ENCODE results near the gene BAK1. TPM values are rescaled to one million over a fixed set of nuclear protein-coding genes. Genes with fewer than 3 reads are reported as not detected.

The BAK1 gene
- polyA plus RNA-seq, 4 donors: 15.7 to 100 (median 80.6) TPM

DNA sequence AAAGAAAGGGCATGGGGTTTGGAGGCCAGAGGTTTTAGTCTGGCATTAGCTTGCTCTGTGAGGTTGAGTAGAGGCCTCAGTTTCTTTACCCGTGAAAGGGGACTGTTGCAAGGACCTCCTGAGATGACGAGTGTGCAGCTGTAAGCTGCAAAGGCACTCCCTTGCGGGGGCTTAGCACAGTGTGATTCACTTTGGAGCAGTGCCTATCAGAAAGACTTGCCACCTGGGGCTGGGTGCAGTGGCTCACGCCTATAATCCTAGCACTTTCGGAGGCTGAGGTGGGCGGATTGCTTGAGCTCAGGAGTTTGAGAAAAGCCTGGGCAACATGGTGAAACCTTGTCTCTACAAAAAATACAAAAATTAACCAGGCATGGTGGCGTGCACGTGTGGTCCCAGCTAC lies 7.5 kb upstream of the BAK1 start:
- Histone ChIP-seq H3K9me3 (ENCODE audit: control insufficient read depth in 2 of 2, insufficient read depth in 1 of 2, low read depth in 1 of 2, low read length in 1 of 2) (no peaks in the 10 kb centered on the region), H3K4me3 (ENCODE audit: low read depth in 1 of 3, low read length in 3 of 3) (no peak overlapping the region)
- no peak for FAIRE-seq

GRCh38 chr6:33586108-33586640 lies 6.1 kb upstream of the BAK1 start:
- no peaks in the 10 kb centered on the region for H3K9me3 ChIP-seq (ENCODE audit: control insufficient read depth in 2 of 2, insufficient read depth in 1 of 2, low read depth in 1 of 2, low read length in 1 of 2)
- H3K4me1 ChIP-seq (ENCODE audit: control insufficient read depth in 3 of 3, insufficient read depth in 2 of 3, low read depth in 1 of 3, low read length in 2 of 3): peaks cover 2 to 26% (median 7%) of the 10 kb centered on the region in 3 donors
- FAIRE-seq (no peak), DNase-seq (no peak)
- peaks cover 0 to 3% (median 0%) of the 10 kb centered on the region in 3 donors for H3K36me3 ChIP-seq (ENCODE audit: control insufficient read depth in 3 of 3, insufficient read depth in 2 of 3, low read depth in 1 of 3, low read length in 3 of 3)
- no peak overlapping the region for H3K4me3 ChIP-seq (ENCODE audit: low read depth in 1 of 3, low read length in 3 of 3)
- H3K27ac ChIP-seq (ENCODE audit: low read depth in 1 of 3, low read length in 2 of 3): no peak overlapping the region
- no peaks in the 10 kb centered on the region for H3K27me3 ChIP-seq (ENCODE audit: control insufficient read depth in 3 of 3, insufficient read depth in 3 of 3, low read length in 3 of 3)
- WGBS, 3 donors: 69 to 79% (median 77%) methylated on average over 9 of the region's 9 CpGs

More for the DNA sequence above, 7.5 kb upstream of the BAK1 start:
- no peaks in the 10 kb centered on the region for H3K27me3 ChIP-seq (ENCODE audit: control insufficient read depth in 3 of 3, insufficient read depth in 3 of 3, low read length in 3 of 3)
- peaks cover 0 to 3% (median 0%) of the 10 kb centered on the region in 3 donors for H3K36me3 ChIP-seq (ENCODE audit: control insufficient read depth in 3 of 3, insufficient read depth in 2 of 3, low read depth in 1 of 3, low read length in 3 of 3)
- no peak for DNase-seq
- 49 to 79% (median 59%) methylated on average over 8 of the region's 8 CpGs for WGBS, 3 donors
- peaks cover 2 to 32% (median 7%) of the 10 kb centered on the region in 3 donors for H3K4me1 ChIP-seq (ENCODE audit: control insufficient read depth in 3 of 3, insufficient read depth in 2 of 3, low read depth in 1 of 3, low read length in 2 of 3)
- H3K27ac ChIP-seq (ENCODE audit: low read depth in 1 of 3, low read length in 2 of 3): no peak overlapping the region

- WGBS, 3 donors: 8 to 12% (median 11%) methylated on average over 14 of the region's 14 CpGs
- Histone ChIP-seq H3K36me3 (ENCODE audit: control insufficient read depth in 3 of 3, insufficient read depth in 2 of 3, low read depth in 1 of 3, low read length in 3 of 3) (no peaks in the 10 kb centered on the region), H3K4me3 (ENCODE audit: low read depth in 1 of 3, low read length in 3 of 3) (no peak overlapping the region), H3K27me3 (ENCODE audit: control insufficient read depth in 3 of 3, insufficient read depth in 3 of 3, low read length in 3 of 3) (no peaks in the 10 kb centered on the region), H3K4me1 (ENCODE audit: control insufficient read depth in 3 of 3, insufficient read depth in 2 of 3, low read depth in 1 of 3, low read length in 2 of 3) (peaks cover 1 to 20% (median 3%) of the 10 kb centered on the region in 3 donors), H3K9me3 (ENCODE audit: control insufficient read depth in 2 of 2, insufficient read depth in 1 of 2, low read depth in 1 of 2, low read length in 1 of 2) (no peaks in the 10 kb centered on the region), H3K27ac (ENCODE audit: low read depth in 1 of 3, low read length in 2 of 3) (peak overlapping the region in 1 of 3 donors; percentile 14)
- no peak for FAIRE-seq
- peak; percentile 76 to 85 for DNase-seq
These were observed 5.5 kb upstream of the BAK1 start for GRCh38 chr6:33585403-33586107.

DNA sequence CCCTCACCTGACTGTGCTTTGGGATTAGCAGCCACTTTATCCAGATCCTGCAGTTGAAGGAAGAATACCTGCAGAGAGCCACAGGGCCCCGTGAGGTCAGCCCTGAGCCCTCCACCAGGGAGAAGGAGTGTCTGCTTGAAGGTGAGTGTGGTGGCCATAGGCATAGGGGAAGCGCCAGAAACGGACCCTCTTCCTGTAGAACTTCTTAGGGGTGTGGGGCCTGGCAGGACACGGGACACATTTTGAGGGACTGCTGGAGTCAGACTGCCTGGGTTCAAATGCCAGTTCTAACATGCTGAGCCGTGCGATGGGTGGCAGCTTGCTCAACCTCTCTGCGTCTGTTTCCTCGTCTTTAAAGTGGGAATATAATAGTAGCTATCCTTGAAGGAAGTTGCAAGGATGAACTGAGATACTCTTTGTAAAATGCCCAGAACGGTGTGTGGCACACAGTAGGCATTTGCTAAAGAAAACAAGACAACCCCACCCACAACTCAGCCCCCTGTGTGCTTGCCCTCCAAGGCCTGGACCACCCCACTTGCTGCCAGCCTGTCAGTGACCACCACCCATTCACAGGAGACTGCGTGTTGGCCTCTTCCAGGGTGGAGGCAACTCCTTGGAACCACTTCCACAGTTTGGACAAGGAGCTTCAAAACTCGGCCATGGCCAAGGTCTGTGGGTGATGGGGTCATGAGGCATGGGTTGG lies 4.8 kb upstream of the BAK1 start:
- no peak for FAIRE-seq

GRCh38 chr6:33583591-33584155 lies 3.6 kb upstream of the BAK1 start:
- WGBS, 3 donors: 70 to 82% (median 82%) methylated on average over 8 of the region's 8 CpGs
- Histone ChIP-seq H3K4me3 (ENCODE audit: low read depth in 1 of 3, low read length in 3 of 3) (no peak overlapping the region), H3K4me1 (ENCODE audit: control insufficient read depth in 3 of 3, insufficient read depth in 2 of 3, low read depth in 1 of 3, low read length in 2 of 3) (peaks cover 0 to 14% (median 0%) of the 10 kb centered on the region in 3 donors), H3K27ac (ENCODE audit: low read depth in 1 of 3, low read length in 2 of 3) (no peak overlapping the region), H3K9me3 (ENCODE audit: control insufficient read depth in 2 of 2, insufficient read depth in 1 of 2, low read depth in 1 of 2, low read length in 1 of 2) (no peaks in the 10 kb centered on the region), H3K27me3 (ENCODE audit: control insufficient read depth in 3 of 3, insufficient read depth in 3 of 3, low read length in 3 of 3) (no peaks in the 10 kb centered on the region), H3K36me3 (ENCODE audit: control insufficient read depth in 3 of 3, insufficient read depth in 2 of 3, low read depth in 1 of 3, low read length in 3 of 3) (no peaks in the 10 kb centered on the region)
- DNase-seq (no peak), FAIRE-seq (no peak)

More for the DNA sequence above, 4.8 kb upstream of the BAK1 start:
- Histone ChIP-seq H3K4me1 (ENCODE audit: control insufficient read depth in 3 of 3, insufficient read depth in 2 of 3, low read depth in 1 of 3, low read length in 2 of 3) (peaks cover 0 to 18% (median 0%) of the 10 kb centered on the region in 3 donors), H3K4me3 (ENCODE audit: low read depth in 1 of 3, low read length in 3 of 3) (no peak overlapping the region), H3K27me3 (ENCODE audit: control insufficient read depth in 3 of 3, insufficient read depth in 3 of 3, low read length in 3 of 3) (no peaks in the 10 kb centered on the region), H3K36me3 (ENCODE audit: control insufficient read depth in 3 of 3, insufficient read depth in 2 of 3, low read depth in 1 of 3, low read length in 3 of 3) (no peaks in the 10 kb centered on the region), H3K9me3 (ENCODE audit: control insufficient read depth in 2 of 2, insufficient read depth in 1 of 2, low read depth in 1 of 2, low read length in 1 of 2) (no peaks in the 10 kb centered on the region), H3K27ac (ENCODE audit: low read depth in 1 of 3, low read length in 2 of 3) (peak overlapping the region in 1 of 3 donors; percentile 14)
- no peak for DNase-seq
- WGBS, 3 donors: 79 to 82% (median 81%) methylated on average over 11 of the region's 11 CpGs

DNA sequence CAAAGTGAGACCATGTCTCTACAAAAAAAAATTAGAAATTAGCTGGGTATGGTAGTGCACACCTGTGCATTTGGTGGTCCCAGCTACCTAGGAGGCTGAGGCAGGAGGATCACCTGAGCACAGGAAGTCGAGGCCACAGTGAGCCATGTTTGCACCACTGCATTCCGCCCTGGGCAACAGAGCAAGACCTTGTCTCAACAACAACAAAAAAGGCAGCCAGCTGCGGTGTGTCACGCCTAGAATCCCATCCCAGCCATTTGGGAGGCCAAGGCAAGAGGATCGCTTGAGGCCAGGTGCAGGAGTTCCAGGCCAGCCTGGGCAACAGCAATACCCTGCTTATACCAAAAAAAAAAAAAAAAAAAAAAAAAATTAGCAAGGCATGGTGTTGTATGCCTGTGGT lies 1.1 kb upstream of the BAK1 start:
- DNase-seq: no peak
- peaks cover 0 to 18% (median 0%) of the 10 kb centered on the region in 3 donors for H3K4me1 ChIP-seq (ENCODE audit: control insufficient read depth in 3 of 3, insufficient read depth in 2 of 3, low read depth in 1 of 3, low read length in 2 of 3)
- H3K27me3 ChIP-seq (ENCODE audit: control insufficient read depth in 3 of 3, insufficient read depth in 3 of 3, low read length in 3 of 3): no peaks in the 10 kb centered on the region
- 87 to 95% (median 93%) methylated on average over 5 of the region's 5 CpGs for WGBS, 3 donors
- H3K9me3 ChIP-seq (ENCODE audit: control insufficient read depth in 2 of 2, insufficient read depth in 1 of 2, low read depth in 1 of 2, low read length in 1 of 2): no peaks in the 10 kb centered on the region
- no peak overlapping the region for H3K4me3 ChIP-seq (ENCODE audit: low read depth in 1 of 3, low read length in 3 of 3)
- no peak overlapping the region for H3K27ac ChIP-seq (ENCODE audit: low read depth in 1 of 3, low read length in 2 of 3)
- peaks cover 0 to 17% (median 0%) of the 10 kb centered on the region in 3 donors for H3K36me3 ChIP-seq (ENCODE audit: control insufficient read depth in 3 of 3, insufficient read depth in 2 of 3, low read depth in 1 of 3, low read length in 3 of 3)
- FAIRE-seq: no peak

DNA sequence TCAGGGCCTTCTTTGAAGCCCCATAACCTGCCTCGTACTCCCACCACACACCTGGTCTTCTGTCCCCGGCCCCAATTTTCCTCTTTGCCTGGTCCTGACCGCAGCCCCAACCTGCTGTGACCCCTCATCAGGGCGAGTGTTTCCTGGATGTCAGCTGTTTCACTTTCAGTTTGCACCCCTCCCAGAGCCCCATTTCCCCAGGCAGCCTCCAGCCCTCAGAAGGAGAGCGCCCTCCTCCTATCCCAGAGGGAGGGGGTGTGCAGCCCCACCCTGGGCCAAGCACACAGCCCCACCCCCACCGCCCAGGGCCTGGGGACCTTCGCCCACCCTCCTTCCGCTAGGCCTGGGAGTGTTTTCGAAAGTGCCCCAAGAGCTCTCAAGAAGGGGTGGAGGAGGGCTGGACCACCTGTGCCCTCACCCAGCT lies 1.5 kb downstream of the BAK1 start:
- Histone ChIP-seq H3K27me3 (ENCODE audit: control insufficient read depth in 3 of 3, insufficient read depth in 3 of 3, low read length in 3 of 3) (no peaks in the 10 kb centered on the region), H3K9me3 (ENCODE audit: control insufficient read depth in 2 of 2, insufficient read depth in 1 of 2, low read depth in 1 of 2, low read length in 1 of 2) (no peaks in the 10 kb centered on the region), H3K4me3 (ENCODE audit: low read depth in 1 of 3, low read length in 3 of 3) (peak overlapping the region; percentile 86 to 94 (median 92)), H3K4me1 (ENCODE audit: control insufficient read depth in 3 of 3, insufficient read depth in 2 of 3, low read depth in 1 of 3, low read length in 2 of 3) (peaks cover 0 to 18% (median 0%) of the 10 kb centered on the region in 3 donors), H3K36me3 (ENCODE audit: control insufficient read depth in 3 of 3, insufficient read depth in 2 of 3, low read depth in 1 of 3, low read length in 3 of 3) (peaks cover 14 to 39% (median 17%) of the 10 kb centered on the region in 3 donors), H3K27ac (ENCODE audit: low read depth in 1 of 3, low read length in 2 of 3) (peak overlapping the region in 2 of 3 donors; percentile 95 to 99)
- FAIRE-seq (no peak), DNase-seq (peak; percentile 35 to 89)
- 3 to 40% (median 12%) methylated on average over 9 of the region's 9 CpGs for WGBS, 3 donors

GRCh38 chr6:33578164-33578563 lies 1.9 kb downstream of the BAK1 start:
- DNase-seq (no peak), FAIRE-seq (no peak)
- no peaks in the 10 kb centered on the region for H3K9me3 ChIP-seq (ENCODE audit: control insufficient read depth in 2 of 2, insufficient read depth in 1 of 2, low read depth in 1 of 2, low read length in 1 of 2)
- H3K27me3 ChIP-seq (ENCODE audit: control insufficient read depth in 3 of 3, insufficient read depth in 3 of 3, low read length in 3 of 3): no peaks in the 10 kb centered on the region
- H3K27ac ChIP-seq (ENCODE audit: low read depth in 1 of 3, low read length in 2 of 3): peak overlapping the region in 2 of 3 donors; percentile 95 to 99
- peaks cover 0 to 18% (median 0%) of the 10 kb centered on the region in 3 donors for H3K4me1 ChIP-seq (ENCODE audit: control insufficient read depth in 3 of 3, insufficient read depth in 2 of 3, low read depth in 1 of 3, low read length in 2 of 3)
- H3K36me3 ChIP-seq (ENCODE audit: control insufficient read depth in 3 of 3, insufficient read depth in 2 of 3, low read depth in 1 of 3, low read length in 3 of 3): peaks cover 14 to 41% (median 17%) of the 10 kb centered on the region in 3 donors
- 27 to 64% (median 37%) methylated on average over 7 of the region's 7 CpGs for WGBS, 3 donors
- H3K4me3 ChIP-seq (ENCODE audit: low read depth in 1 of 3, low read length in 3 of 3): peak overlapping the region in 2 of 3 donors; percentile 92 to 94
